H9 (cell line): ENCODE results near the gene ATP8B4. TPM values are rescaled to one million over a fixed set of nuclear protein-coding genes. Genes with fewer than 3 reads are reported as not detected.
A peak's percentile ranks its signal among the peaks of the same experiment; 100 is the strongest.

Experiments used
- DNase-seq: peaks from one replicate; pipeline ENCODE4 v3.0.0-alpha.2; 2017
- H2AFZ ChIP-seq: one replicate; pipeline ENCODE4 v1.6.1; 2013; ENCODE audit warnings: mild to moderate bottlenecking, low read length, control low read depth, moderate library complexity
- H2AK5ac ChIP-seq: 2 replicates; pipeline ENCODE4 v1.6.1; 2013; ENCODE audit warnings: low read length, control low read depth, mixed read lengths; ENCODE audit not compliant: insufficient read length
- H2BK120ac ChIP-seq: one replicate; pipeline ENCODE4 v1.6.1; 2013; ENCODE audit warnings: low read depth, mild to moderate bottlenecking, low read length, control low read depth, inconsistent platforms; ENCODE audit not compliant: poor library complexity, severe bottlenecking
- H2BK12ac ChIP-seq: 2 replicates; pipeline ENCODE4 v1.6.1; 2013; ENCODE audit warnings: low read length, control low read depth, mixed read lengths, low read depth; ENCODE audit not compliant: insufficient read length
- H2BK15ac ChIP-seq: 2 replicates; pipeline ENCODE4 v1.6.1; 2013; ENCODE audit warnings: low read depth, low read length, control low read depth
- H2BK20ac ChIP-seq: one replicate; pipeline ENCODE4 v1.6.1; 2013; ENCODE audit warnings: low read depth, mild to moderate bottlenecking, low read length, control low read depth, inconsistent platforms; ENCODE audit not compliant: poor library complexity, severe bottlenecking
- H2BK5ac ChIP-seq: 2 replicates; pipeline ENCODE4 v1.6.1; 2013; ENCODE audit warnings: low read length, control low read depth, mixed read lengths; ENCODE audit not compliant: insufficient read length
- H3K14ac ChIP-seq: 2 replicates; pipeline ENCODE4 v1.6.1; 2013; ENCODE audit warnings: low read length, control low read depth; ENCODE audit not compliant: insufficient read depth
- H3K18ac ChIP-seq: 2 replicates; pipeline ENCODE4 v1.6.1; 2013; ENCODE audit warnings: low read depth, mild to moderate bottlenecking, mixed read lengths, low read length, control low read depth; ENCODE audit not compliant: insufficient read length
- H3K23ac ChIP-seq: 2 replicates; pipeline ENCODE4 v1.6.1; 2013; ENCODE audit warnings: low read length, control low read depth, mixed read lengths, low read depth; ENCODE audit not compliant: insufficient read length
- H3K23me2 ChIP-seq: 2 replicates; pipeline ENCODE4 v1.6.1; 2013; ENCODE audit warnings: low read depth, mild to moderate bottlenecking, mixed read lengths, low read length, control low read depth; ENCODE audit not compliant: insufficient read length, poor library complexity, severe bottlenecking
- H3K27ac ChIP-seq: 2 replicates; pipeline ENCODE4 v1.5.1; 2013; ENCODE audit warnings: low read length, control low read depth, mixed read lengths, low read depth; ENCODE audit not compliant: insufficient read length
- H3K27me3 ChIP-seq: 2 replicates; pipeline ENCODE4 v1.6.1; 2013; ENCODE audit warnings: low read length, control low read depth, inconsistent platforms; ENCODE audit not compliant: insufficient read depth
- H3K4ac ChIP-seq: 2 replicates; pipeline ENCODE4 v1.6.1; 2013; ENCODE audit warnings: low read depth, mild to moderate bottlenecking, control low read depth, inconsistent platforms, low read length, moderate library complexity
- H3K4me1 ChIP-seq: 2 replicates; pipeline ENCODE4 v1.6.1; 2013; ENCODE audit warnings: low read length, control low read depth, inconsistent platforms; ENCODE audit not compliant: insufficient read depth
- H3K4me2 ChIP-seq: 2 replicates; pipeline ENCODE4 v1.6.1; 2013; ENCODE audit warnings: low read length, control low read depth, mixed read lengths; ENCODE audit not compliant: insufficient read length, insufficient read depth
- H3K56ac ChIP-seq: 2 replicates; pipeline ENCODE4 v1.6.1; 2013; ENCODE audit warnings: low read depth, mild to moderate bottlenecking, mixed read lengths, low read length, control low read depth; ENCODE audit not compliant: insufficient read length
- H3K79me1 ChIP-seq: 2 replicates; pipeline ENCODE4 v1.6.1; 2013; ENCODE audit warnings: low read depth, mild to moderate bottlenecking, moderate library complexity, low read length, control low read depth, inconsistent platforms; ENCODE audit not compliant: insufficient read depth, poor library complexity, severe bottlenecking
- H3K79me2 ChIP-seq: 2 replicates; pipeline ENCODE4 v1.6.1; 2013; ENCODE audit warnings: low read length, control low read depth, inconsistent platforms; ENCODE audit not compliant: insufficient read depth
- H3K9ac ChIP-seq: 2 replicates; pipeline ENCODE4 v1.6.1; 2013; ENCODE audit warnings: low read length, control low read depth, mixed read lengths; ENCODE audit not compliant: insufficient read length; ENCODE audit errors: extremely low read depth
- H3K9me3 ChIP-seq: one replicate; pipeline ENCODE4 v1.6.1; 2013; ENCODE audit warnings: low read depth, low read length, inconsistent platforms; ENCODE audit not compliant: control insufficient read depth
- H3T11ph ChIP-seq: one replicate; pipeline ENCODE4 v1.6.1; 2013; ENCODE audit warnings: mild to moderate bottlenecking, low read length, control low read depth, inconsistent platforms
- H4K20me1 ChIP-seq: one replicate; pipeline ENCODE4 v1.6.1; 2013; ENCODE audit not compliant: control insufficient read depth, insufficient read length, insufficient read depth
- H4K5ac ChIP-seq: 2 replicates; pipeline ENCODE4 v1.6.1; 2013; ENCODE audit warnings: low read depth, mild to moderate bottlenecking, mixed read lengths, low read length, control low read depth; ENCODE audit not compliant: insufficient read length
- H4K8ac ChIP-seq: replicated peaks from 2 replicates; pipeline ENCODE4 v1.6.1; 2013; ENCODE audit warnings: low read length, control low read depth, mixed read lengths, low read depth; ENCODE audit not compliant: insufficient read length
- H4K91ac ChIP-seq: 2 replicates; pipeline ENCODE4 v1.6.1; 2013; ENCODE audit warnings: low read depth, mild to moderate bottlenecking, moderate library complexity, mixed read lengths, low read length, control low read depth; ENCODE audit not compliant: insufficient read length
- H3K27ac Mint-ChIP-seq, 3 experiments: 2 replicates in 2 of 3; 3 replicates in 1 of 3; pipeline ENCODE4 v1.8.0; 2020 to 2021; ENCODE audit warnings: mixed read lengths in 3 of 3, mild to moderate bottlenecking in 1 of 3, moderate library complexity in 1 of 3
- H3K27me3 Mint-ChIP-seq: 2 replicates; pipeline ENCODE4 v1.8.0; 2021; ENCODE audit warnings: low read depth, mild to moderate bottlenecking, moderate library complexity, mixed read lengths
- H3K36me3 Mint-ChIP-seq, 3 experiments: 2 replicates in 2 of 3; 3 replicates in 1 of 3; pipeline ENCODE4 v1.8.0; 2020 to 2021; ENCODE audit warnings: low read depth in 3 of 3, mixed read lengths in 3 of 3; ENCODE audit not compliant: insufficient read depth in 1 of 3
- H3K4me1 Mint-ChIP-seq, 2 experiments: 2 replicates each; pipeline ENCODE4 v1.8.0; 2020; ENCODE audit warnings: mixed read lengths in 2 of 2
- H3K4me3 Mint-ChIP-seq, 2 experiments: 2 replicates in 1 of 2; 3 replicates in 1 of 2; pipeline ENCODE4 v1.8.0; 2020 to 2021; ENCODE audit warnings: mild to moderate bottlenecking in 2 of 2, mixed read lengths in 2 of 2, moderate library complexity in 1 of 2
- H3K9me3 Mint-ChIP-seq, 2 experiments: 2 replicates in 1 of 2; 3 replicates in 1 of 2; pipeline ENCODE4 v1.8.0; 2020; ENCODE audit warnings: mild to moderate bottlenecking in 2 of 2, mixed read lengths in 2 of 2, moderate library complexity in 1 of 2
- CTCF ChIP-seq: fragments of 200-600 bp; sonication (generic); conservative IDR thresholded peaks from 3 replicates; pipeline ENCODE4 v1.8.0; 2021; ENCODE audit warnings: antibody characterized with exemption, mild to moderate bottlenecking
- WGBS: extraction: QIAGEN DNeasy Blood & Tissue Kit; methylation state at CpG from one replicate; pipeline ENCODE4 v1.1.7; 2013; ENCODE audit warnings: missing lambda C conversion rate, low lambda C conversion rate, mixed read lengths; ENCODE audit not compliant: insufficient read length; ENCODE audit errors: extremely low coverage; 5-methylcytosine and 5-hydroxymethylcytosine counted together
- total RNA-seq: library from RNA; stranded (reverse); gene quantifications from 2 replicates; pipeline ENCODE4 v1.2.1, GENCODE V29; 2021

Gene ATP8B4
- total RNA-seq, 1 experiment from 2014 or later, result 0.52 TPM

GRCh38 chr15:50003786-50004334 lies 115.2 kb downstream of the ATP8B4 start:
- Histone ChIP-seq H3K27me3 (no peaks in the 10 kb centered on the region), H3K18ac (no peak overlapping the region), H3K79me1 (no peaks in the 10 kb centered on the region), H2BK12ac (no peak overlapping the region), H2BK120ac (no peak overlapping the region), H2BK15ac (no peak overlapping the region), H3K9me3 (no peaks in the 10 kb centered on the region), H3K4ac (no peak overlapping the region), H3K23me2 (no peaks in the 10 kb centered on the region), H2AK5ac (no peak overlapping the region), H3K9ac (no peak overlapping the region), H3K23ac (no peak overlapping the region), H2BK5ac (no peak overlapping the region), H4K8ac (no peak overlapping the region), H4K20me1 (no peaks in the 10 kb centered on the region), H2BK20ac (no peak overlapping the region), H3K4me1 (no peaks in the 10 kb centered on the region), H3K4me2 (peak overlapping the region; percentile 8), H3K56ac (no peak overlapping the region), H3K27ac (no peak overlapping the region), H3K14ac (no peak overlapping the region), H4K5ac (no peak overlapping the region), H3T11ph (no peak overlapping the region), H3K79me2 (no peaks in the 10 kb centered on the region), H2AFZ (no peak overlapping the region), H4K91ac (no peak overlapping the region)
- H3K4me3 Mint-ChIP-seq, result peak overlapping the region; percentile 42 to 54
- H3K36me3 Mint-ChIP-seq, result no peaks in the 10 kb centered on the region; a peak in 1 of 7 replicates
- H3K4me1 Mint-ChIP-seq, result peaks cover 22 to 29% of the 10 kb centered on the region in 2 experiments
- H3K27ac Mint-ChIP-seq, result peak overlapping the region; percentile 71 to 95 (median 93); a peak in 6 of 7 replicates
- no CpG with 5 or more reads among the region's 13 CpGs for WGBS
- peak; percentile 96 for DNase-seq
- peak; percentile 93 for TF ChIP-seq CTCF
- H3K27me3 Mint-ChIP-seq, result no peaks in the 10 kb centered on the region
- peaks cover 3 to 8% of the 10 kb centered on the region in 2 experiments; a peak in 1 of 5 replicates for H3K9me3 Mint-ChIP-seq
